WTC11 (cell line): Measurements from ENCODE around the gene LSM4. TPM values are rescaled to one million over a fixed set of nuclear protein-coding genes. Genes with fewer than 3 reads are reported as not detected.

ENCODE experiments used
- ATAC-seq: fragments of 200-7000 bp; cut with Tn5 transposase; 2 replicates; pipeline ENCODE4 v1.10.0; 2021; ENCODE audit warnings: mild to moderate bottlenecking, moderate library complexity
- Bru-seq: library from RNA; stranded (reverse); fragments of 400-500 nt; gene quantifications from one replicate; lab custom pipeline; 2021; lab: Mats Ljungman, UMichigan
- CTCF ChIA-PET: fragments of 300-600 bp; sonication (Branson Sonifier 250); formaldehyde crosslinking; loops from one replicate; lab custom pipeline; 2021; ENCODE audit warnings: antibody characterized with exemption; lab: Charles Lee
- POLR2A ChIA-PET: fragments of 350-600 bp; sonication (Branson Sonifier 250); formaldehyde crosslinking; loops from one replicate; lab custom pipeline; 2021; ENCODE audit warnings: antibody characterized with exemption; lab: Charles Lee
- DNase-seq: peaks from one replicate; pipeline ENCODE4 v3.0.0; 2021; ENCODE audit warnings: low spot score
- H3K27ac Mint-ChIP-seq: 2 replicates; pipeline ENCODE4 v1.8.0; 2021; ENCODE audit warnings: mixed read lengths
- H3K27me3 Mint-ChIP-seq: 2 replicates; pipeline ENCODE4 v1.8.0; 2021; ENCODE audit warnings: low read depth, mild to moderate bottlenecking, moderate library complexity, mixed read lengths
- H3K36me3 Mint-ChIP-seq: 2 replicates; pipeline ENCODE4 v1.8.0; 2021; ENCODE audit warnings: mixed read lengths
- H3K4me1 Mint-ChIP-seq: 2 replicates; pipeline ENCODE4 v1.8.0; 2022; ENCODE audit warnings: mixed read lengths
- H3K4me3 Mint-ChIP-seq: 2 replicates; pipeline ENCODE4 v1.8.0; 2021; ENCODE audit warnings: mild to moderate bottlenecking, moderate library complexity, mixed read lengths
- H3K9me3 Mint-ChIP-seq: 2 replicates; pipeline ENCODE4 v1.8.0; 2021; ENCODE audit warnings: mixed read lengths
- ESRRA ChIP-seq: sonication (generic); formaldehyde crosslinking; IDR thresholded peaks from 2 replicates; pipeline ENCODE4 v1.8.1; 2022; ENCODE audit warnings: mild to moderate bottlenecking, missing genetic modification reagents, borderline replicate concordance
- FOXP1 ChIP-seq: sonication (generic); formaldehyde crosslinking; IDR thresholded peaks from 2 replicates; pipeline ENCODE4 v1.8.0; 2022; ENCODE audit warnings: missing genetic modification reagents, mild to moderate bottlenecking, moderate library complexity, borderline replicate concordance
- FOXP4 ChIP-seq: sonication (generic); formaldehyde crosslinking; IDR thresholded peaks from 2 replicates; pipeline ENCODE4 v1.8.0; 2022; ENCODE audit warnings: mild to moderate bottlenecking, missing genetic modification reagents
- GABPB1 ChIP-seq: sonication (generic); formaldehyde crosslinking; IDR thresholded peaks from 2 replicates; pipeline ENCODE4 v1.8.1; 2023; ENCODE audit warnings: mild to moderate bottlenecking, missing genetic modification reagents
- GTF2I ChIP-seq: fragments of 250-450 bp; sonication (Bioruptor Pico); conservative IDR thresholded peaks from 2 replicates; pipeline ENCODE4 v1.4.0; 2021; ENCODE audit warnings: mild to moderate bottlenecking
- HMGXB4 ChIP-seq: sonication (generic); formaldehyde crosslinking; IDR thresholded peaks from 2 replicates; pipeline ENCODE4 v1.8.1; 2023; ENCODE audit warnings: mild to moderate bottlenecking, moderate library complexity, missing genetic modification reagents
- IRF2 ChIP-seq: sonication (generic); formaldehyde crosslinking; IDR thresholded peaks from 2 replicates; pipeline ENCODE4 v1.8.0; 2022; ENCODE audit warnings: low read depth, missing genetic modification reagents, borderline replicate concordance
- JUN ChIP-seq: sonication (generic); formaldehyde crosslinking; IDR thresholded peaks from 2 replicates; pipeline ENCODE4 v1.8.0; 2023; ENCODE audit warnings: mild to moderate bottlenecking, missing genetic modification reagents
- KAT7 ChIP-seq: sonication (generic); formaldehyde crosslinking; IDR thresholded peaks from 2 replicates; pipeline ENCODE4 v1.8.1; 2023; ENCODE audit warnings: missing genetic modification reagents, mild to moderate bottlenecking, borderline replicate concordance
- NFATC4 ChIP-seq: fragments of 250-450 bp; sonication (Bioruptor Pico); IDR thresholded peaks from 2 replicates; pipeline ENCODE4 v1.9.0; 2021; ENCODE audit warnings: mild to moderate bottlenecking
- NR3C1 ChIP-seq: sonication (generic); formaldehyde crosslinking; conservative IDR thresholded peaks from 2 replicates; pipeline ENCODE4 v1.8.1; 2023; ENCODE audit warnings: low read depth, mild to moderate bottlenecking, missing genetic modification reagents
- PRDM15 ChIP-seq: sonication (generic); formaldehyde crosslinking; IDR thresholded peaks from 2 replicates; pipeline ENCODE4 v1.8.0; 2022; ENCODE audit warnings: missing genetic modification reagents
- TEAD1 ChIP-seq: sonication (generic); formaldehyde crosslinking; IDR thresholded peaks from 2 replicates; pipeline ENCODE4 v1.8.0; 2022; ENCODE audit warnings: mild to moderate bottlenecking, missing genetic modification reagents
- USF1 ChIP-seq: sonication (generic); formaldehyde crosslinking; IDR thresholded peaks from 2 replicates; pipeline ENCODE4 v1.8.0; 2022; ENCODE audit warnings: mild to moderate bottlenecking, missing genetic modification reagents
- ZNF423 ChIP-seq: fragments of 250-450 bp; sonication (Bioruptor Pico); IDR thresholded peaks from 2 replicates; pipeline ENCODE4 v2.1.2; 2022; ENCODE audit warnings: mild to moderate bottlenecking, moderate library complexity
- long read RNA-seq, 3 experiments: library from RNA in 1 of 3; library from capped mRNA in 1 of 3; library from polyadenylated mRNA in 1 of 3; unstranded in 2 of 3; stranded (forward) in 1 of 3; transcript quantifications; one replicate each; pipeline ENCODE4 v2.0.0, GENCODE V29; 2021
- total RNA-seq: library from RNA; stranded (reverse); gene quantifications from 3 replicates; pipeline ENCODE4 v1.2.3, GENCODE V29; 2021
- TF ChIP-seq, protein P1 (sequence below): fragments of 250-450 bp; sonication (Bioruptor Pico); IDR thresholded peaks from 2 replicates; pipeline ENCODE4 v2.1.2; 2022; ENCODE audit warnings: mild to moderate bottlenecking, moderate library complexity
- TF ChIP-seq, protein P2 (sequence below): sonication (generic); formaldehyde crosslinking; conservative IDR thresholded peaks from 2 replicates; pipeline ENCODE4 v1.8.1; 2022; ENCODE audit warnings: mild to moderate bottlenecking, missing genetic modification reagents
- TF ChIP-seq, protein P3 (sequence below): fragments of 250-450 bp; sonication (Bioruptor Pico); IDR thresholded peaks from 2 replicates; pipeline ENCODE4 v1.9.0; 2021; ENCODE audit warnings: mild to moderate bottlenecking
- TF ChIP-seq, protein P4 (sequence below): fragments of 250-450 bp; sonication (Bioruptor Pico); IDR thresholded peaks from 2 replicates; pipeline ENCODE4 v1.8.0; 2021; ENCODE audit warnings: mild to moderate bottlenecking

The LSM4 gene
- total RNA-seq, result 373 to 434 TPM (median 409 TPM) in 3 replicates
- percentile 82 among the genes with signal in this experiment for Bru-seq, nascent RNA
- long read RNA-seq, experiment 1, transcript LSM4-204 (4 exons, 807 nt), result minor isoform, 22 of 963 reads
- long read RNA-seq, experiment 1, transcript LSM4-206 (6 exons, 1,113 nt), result minor isoform, 5 of 963 reads
- long read RNA-seq, experiment 1, transcript LSM4-201 (4 exons, 986 nt), result minor isoform, 7 of 963 reads
- long read RNA-seq, experiment 1, transcript LSM4-203 (5 exons, 1,908 nt), result major isoform, 874 of 963 reads
- long read RNA-seq, experiment 1, partial matches to known transcripts, result 19 of 963 reads
- long read RNA-seq, experiment 1, other reads (novel, unspliced or antisense), result 36 of 963 reads
- long read RNA-seq, experiment 2, transcript LSM4-204 (4 exons, 807 nt), result minor isoform, 11 of 615 reads
- long read RNA-seq, experiment 2, transcript LSM4-203 (5 exons, 1,908 nt), result major isoform, 355 of 615 reads
- long read RNA-seq, experiment 2, partial matches to known transcripts, result 213 of 615 reads
- long read RNA-seq, experiment 2, other reads (novel, unspliced or antisense), result 32 of 615 reads
- long read RNA-seq, experiment 3, transcript LSM4-203 (5 exons, 1,908 nt), result major isoform, 1,037 of 1,098 reads
- long read RNA-seq, experiment 3, transcript LSM4-201 (4 exons, 986 nt), result minor isoform, 7 of 1,098 reads
- long read RNA-seq, experiment 3, partial matches to known transcripts, result 33 of 1,098 reads
- long read RNA-seq, experiment 3, other reads (novel, unspliced or antisense), result 18 of 1,098 reads

- ATAC-seq (peak; percentile 93), DNase-seq (peak; percentile 100)
- Mint-ChIP-seq H3K27ac (peak within 1 kb of the TSS; percentile 100), H3K27me3 (no peaks in the 10 kb centered on the region; the same call in 1 of the 2 replicates), H3K9me3 (no peaks in the 10 kb centered on the region), H3K4me1 (peaks cover 42% of the 10 kb centered on the region), H3K4me3 (peak within 1 kb of the TSS; percentile 86), H3K36me3 (peaks cover 21% of the 10 kb centered on the region)
- POLR2A ChIA-PET, result interaction anchor here (0.6 to 2.2 kb wide), 9 partner anchors 12 to 573 kb away, joined by 3 to 74 read pairs (median 3); partner anchors contain the start of genes CERS1 and JUND
- CTCF ChIA-PET, result interaction anchor here (0.6 to 12.7 kb wide), 27 partner anchors 15 to 894 kb away, joined by 3 to 240 read pairs (median 4); partner anchors contain the start of genes GDF15, JUND, PGPEP1 and PIK3R2
- TF ChIP-seq TEAD1 (CRISPR knock-in tag) (no peak), KAT7 (CRISPR knock-in tag) (no peak), GTF2I (CRISPR knock-in tag) (no peak), JUN (CRISPR knock-in tag) (no peak; the same call in 1 of the 2 replicates), PRDM15 (CRISPR knock-in tag) (no peak), USF1 (CRISPR knock-in tag) (no peak), FOXP1 (CRISPR knock-in tag) (peak; percentile 93), FOXP4 (CRISPR knock-in tag) (peak; percentile 81; the same call in 1 of the 2 replicates), ESRRA (no peak), GABPB1 (0 out of 2 replicates have a peak, but pooled peaks have one; percentile 47), NFATC4 (CRISPR knock-in tag) (no peak), IRF2 (CRISPR knock-in tag) (no peak), HMGXB4 (CRISPR knock-in tag) (peak; percentile 80), ZNF423 (CRISPR knock-in tag) (peak; percentile 28; the same call in 1 of the 2 replicates), NR3C1 (CRISPR knock-in tag) (no peak)
- TF ChIP-seq, protein P1, sequence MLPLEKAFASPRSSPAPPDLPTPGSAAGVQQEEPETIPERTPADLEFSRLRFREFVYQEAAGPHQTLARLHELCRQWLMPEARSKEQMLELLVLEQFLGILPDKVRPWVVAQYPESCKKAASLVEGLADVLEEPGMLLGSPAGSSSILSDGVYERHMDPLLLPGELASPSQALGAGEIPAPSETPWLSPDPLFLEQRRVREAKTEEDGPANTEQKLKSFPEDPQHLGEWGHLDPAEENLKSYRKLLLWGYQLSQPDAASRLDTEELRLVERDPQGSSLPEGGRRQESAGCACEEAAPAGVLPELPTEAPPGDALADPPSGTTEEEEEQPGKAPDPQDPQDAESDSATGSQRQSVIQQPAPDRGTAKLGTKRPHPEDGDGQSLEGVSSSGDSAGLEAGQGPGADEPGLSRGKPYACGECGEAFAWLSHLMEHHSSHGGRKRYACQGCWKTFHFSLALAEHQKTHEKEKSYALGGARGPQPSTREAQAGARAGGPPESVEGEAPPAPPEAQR (CRISPR knock-in tag), result no peak
- TF ChIP-seq, protein P2, sequence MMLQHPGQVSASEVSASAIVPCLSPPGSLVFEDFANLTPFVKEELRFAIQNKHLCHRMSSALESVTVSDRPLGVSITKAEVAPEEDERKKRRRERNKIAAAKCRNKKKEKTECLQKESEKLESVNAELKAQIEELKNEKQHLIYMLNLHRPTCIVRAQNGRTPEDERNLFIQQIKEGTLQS (CRISPR knock-in tag), result no peak
- TF ChIP-seq, protein P3, sequence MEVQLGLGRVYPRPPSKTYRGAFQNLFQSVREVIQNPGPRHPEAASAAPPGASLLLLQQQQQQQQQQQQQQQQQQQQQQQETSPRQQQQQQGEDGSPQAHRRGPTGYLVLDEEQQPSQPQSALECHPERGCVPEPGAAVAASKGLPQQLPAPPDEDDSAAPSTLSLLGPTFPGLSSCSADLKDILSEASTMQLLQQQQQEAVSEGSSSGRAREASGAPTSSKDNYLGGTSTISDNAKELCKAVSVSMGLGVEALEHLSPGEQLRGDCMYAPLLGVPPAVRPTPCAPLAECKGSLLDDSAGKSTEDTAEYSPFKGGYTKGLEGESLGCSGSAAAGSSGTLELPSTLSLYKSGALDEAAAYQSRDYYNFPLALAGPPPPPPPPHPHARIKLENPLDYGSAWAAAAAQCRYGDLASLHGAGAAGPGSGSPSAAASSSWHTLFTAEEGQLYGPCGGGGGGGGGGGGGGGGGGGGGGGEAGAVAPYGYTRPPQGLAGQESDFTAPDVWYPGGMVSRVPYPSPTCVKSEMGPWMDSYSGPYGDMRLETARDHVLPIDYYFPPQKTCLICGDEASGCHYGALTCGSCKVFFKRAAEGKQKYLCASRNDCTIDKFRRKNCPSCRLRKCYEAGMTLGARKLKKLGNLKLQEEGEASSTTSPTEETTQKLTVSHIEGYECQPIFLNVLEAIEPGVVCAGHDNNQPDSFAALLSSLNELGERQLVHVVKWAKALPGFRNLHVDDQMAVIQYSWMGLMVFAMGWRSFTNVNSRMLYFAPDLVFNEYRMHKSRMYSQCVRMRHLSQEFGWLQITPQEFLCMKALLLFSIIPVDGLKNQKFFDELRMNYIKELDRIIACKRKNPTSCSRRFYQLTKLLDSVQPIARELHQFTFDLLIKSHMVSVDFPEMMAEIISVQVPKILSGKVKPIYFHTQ (CRISPR knock-in tag), result no peak
- TF ChIP-seq, protein P4, sequence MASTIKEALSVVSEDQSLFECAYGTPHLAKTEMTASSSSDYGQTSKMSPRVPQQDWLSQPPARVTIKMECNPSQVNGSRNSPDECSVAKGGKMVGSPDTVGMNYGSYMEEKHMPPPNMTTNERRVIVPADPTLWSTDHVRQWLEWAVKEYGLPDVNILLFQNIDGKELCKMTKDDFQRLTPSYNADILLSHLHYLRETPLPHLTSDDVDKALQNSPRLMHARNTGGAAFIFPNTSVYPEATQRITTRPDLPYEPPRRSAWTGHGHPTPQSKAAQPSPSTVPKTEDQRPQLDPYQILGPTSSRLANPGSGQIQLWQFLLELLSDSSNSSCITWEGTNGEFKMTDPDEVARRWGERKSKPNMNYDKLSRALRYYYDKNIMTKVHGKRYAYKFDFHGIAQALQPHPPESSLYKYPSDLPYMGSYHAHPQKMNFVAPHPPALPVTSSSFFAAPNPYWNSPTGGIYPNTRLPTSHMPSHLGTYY, result no peak
Observed at GRCh38 chr19:18322759-18323460, at the start of gene LSM4. TSS of gene LSM4 (minus strand) at chr19:18323076. CDS start at chr19:18323020, 56 bp downstream.
